Bronchial epithelial cell (primary cell): ENCODE data around the gene TSPAN18. TPM values are rescaled to one million over a fixed set of nuclear protein-coding genes. Genes with fewer than 3 reads are reported as not detected.

ENCODE experiments used
- DNase-seq: peaks from one replicate; pipeline ENCODE4 v3.0.0-alpha.2; 2010; ENCODE audit warnings: low read depth
- FAIRE-seq: peaks from 2 replicates; lab custom pipeline; 2011; peaks lifted over from hg19 to GRCh38; lab: Jason Lieb, UNC
- H3K27me3 ChIP-seq: 2 replicates; pipeline ENCODE4 v1.5.1; 2011; ENCODE audit warnings: low read length; ENCODE audit not compliant: control insufficient read depth, insufficient read depth
- H3K36me3 ChIP-seq: 2 replicates; pipeline ENCODE4 v1.5.1; 2011; ENCODE audit warnings: low read length; ENCODE audit not compliant: control insufficient read depth, insufficient read depth
- H3K4me3 ChIP-seq: 2 replicates; pipeline ENCODE4 v1.5.1; 2011; ENCODE audit warnings: mild to moderate bottlenecking, low read depth, low read length, control low read depth
- total RNA-seq: library from RNA; depleted of rRNA; stranded (reverse); fragments of >200 nt; gene quantifications from 2 replicates; pipeline ENCODE4 v1.2.1, GENCODE V29; 2014
- TF ChIP-seq, protein P1 (sequence below): IDR thresholded peaks from 2 replicates; pipeline ENCODE4 v1.5.1; 2011; ENCODE audit warnings: mild to moderate bottlenecking, moderate library complexity, low read length, control low read depth, inconsistent platforms; ENCODE audit not compliant: insufficient read depth, severe bottlenecking

Gene TSPAN18
- total RNA-seq, 1 donor from 2014 or later: not detected

GRCh38 chr11:44904261-44905020, 177.7 kb downstream of the TSPAN18 start:
- no peaks in the 10 kb centered on the region for H3K27me3 ChIP-seq
- peak; percentile 72 for FAIRE-seq
- H3K4me3 ChIP-seq: no peak overlapping the region
- TF ChIP-seq, protein P1, sequence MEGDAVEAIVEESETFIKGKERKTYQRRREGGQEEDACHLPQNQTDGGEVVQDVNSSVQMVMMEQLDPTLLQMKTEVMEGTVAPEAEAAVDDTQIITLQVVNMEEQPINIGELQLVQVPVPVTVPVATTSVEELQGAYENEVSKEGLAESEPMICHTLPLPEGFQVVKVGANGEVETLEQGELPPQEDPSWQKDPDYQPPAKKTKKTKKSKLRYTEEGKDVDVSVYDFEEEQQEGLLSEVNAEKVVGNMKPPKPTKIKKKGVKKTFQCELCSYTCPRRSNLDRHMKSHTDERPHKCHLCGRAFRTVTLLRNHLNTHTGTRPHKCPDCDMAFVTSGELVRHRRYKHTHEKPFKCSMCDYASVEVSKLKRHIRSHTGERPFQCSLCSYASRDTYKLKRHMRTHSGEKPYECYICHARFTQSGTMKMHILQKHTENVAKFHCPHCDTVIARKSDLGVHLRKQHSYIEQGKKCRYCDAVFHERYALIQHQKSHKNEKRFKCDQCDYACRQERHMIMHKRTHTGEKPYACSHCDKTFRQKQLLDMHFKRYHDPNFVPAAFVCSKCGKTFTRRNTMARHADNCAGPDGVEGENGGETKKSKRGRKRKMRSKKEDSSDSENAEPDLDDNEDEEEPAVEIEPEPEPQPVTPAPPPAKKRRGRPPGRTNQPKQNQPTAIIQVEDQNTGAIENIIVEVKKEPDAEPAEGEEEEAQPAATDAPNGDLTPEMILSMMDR: no peak
- DNase-seq: no peak
- H3K36me3 ChIP-seq: no peaks in the 10 kb centered on the region

DNA sequence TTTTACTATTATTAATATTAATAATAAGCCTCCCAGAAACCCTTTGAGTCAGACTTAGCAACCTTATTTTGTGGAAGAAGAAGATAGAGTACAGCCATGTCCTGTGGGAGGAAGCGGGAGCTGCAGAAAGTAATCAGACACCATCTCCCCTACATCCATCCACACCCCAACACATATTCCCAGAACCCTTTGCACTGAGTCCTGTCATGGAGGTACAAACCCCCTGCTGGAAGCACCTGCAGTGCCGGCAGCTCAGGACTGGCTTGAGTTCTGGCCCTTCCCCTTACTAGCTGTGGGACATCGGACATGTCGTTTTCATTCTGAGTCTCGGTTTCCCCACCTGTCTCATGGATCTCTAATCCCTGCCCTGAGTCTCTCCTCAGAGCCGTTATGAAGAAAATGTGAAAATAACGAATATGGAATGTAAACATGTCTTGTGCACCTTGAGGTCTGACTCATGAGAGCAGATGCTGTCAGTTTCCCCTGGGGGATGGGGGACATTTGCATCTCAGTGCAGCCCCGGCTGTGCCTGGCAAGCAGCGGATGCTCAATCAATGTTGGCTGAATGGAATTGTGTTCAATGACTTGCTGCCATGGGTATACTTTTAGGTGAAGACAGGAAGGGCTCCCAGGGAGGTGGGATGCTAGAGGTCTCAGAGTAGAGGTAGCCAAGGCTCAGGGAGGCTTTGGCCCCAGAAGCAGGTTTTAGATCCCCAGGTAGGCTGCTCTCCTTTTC, 178.5 kb downstream of the TSPAN18 start:
- TF ChIP-seq, protein P1: no peak
- Histone ChIP-seq H3K4me3 (no peak overlapping the region), H3K27me3 (no peaks in the 10 kb centered on the region), H3K36me3 (no peaks in the 10 kb centered on the region)
- FAIRE-seq (no peak), DNase-seq (peak; percentile 28)

DNA sequence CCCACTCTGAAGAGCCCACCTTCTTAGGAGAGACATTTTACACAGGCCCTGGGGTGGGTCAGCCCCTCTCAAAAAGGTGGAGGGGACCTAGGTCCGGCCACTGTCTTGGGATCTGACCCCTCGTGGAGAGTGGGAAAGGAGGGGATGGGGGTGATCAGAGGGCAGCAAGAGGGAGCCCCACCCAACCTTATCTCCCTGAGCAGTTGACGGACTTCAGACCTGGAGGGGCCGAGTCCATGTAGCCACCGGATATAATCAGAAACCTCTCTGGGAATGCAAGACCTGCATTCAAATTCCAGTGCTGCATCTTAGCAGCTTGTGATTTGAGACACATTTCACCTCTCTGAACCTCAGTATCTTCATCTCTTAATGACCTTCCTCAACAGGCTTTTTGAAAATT, 179.9 kb downstream of the TSPAN18 start:
- no peak overlapping the region for H3K4me3 ChIP-seq
- TF ChIP-seq, protein P1: no peak
- H3K27me3 ChIP-seq: no peaks in the 10 kb centered on the region
- H3K36me3 ChIP-seq: no peaks in the 10 kb centered on the region
- DNase-seq (no peak), FAIRE-seq (no peak)

- TF ChIP-seq, protein P1: no peak
- Histone ChIP-seq H3K27me3 (no peaks in the 10 kb centered on the region), H3K36me3 (no peaks in the 10 kb centered on the region), H3K4me3 (no peak overlapping the region)
- DNase-seq: no peak
- no peak for FAIRE-seq
Measured at GRCh38 chr11:44909557-44909956, 182.8 kb downstream of the TSPAN18 start.

GRCh38 chr11:44910591-44910990, 183.8 kb downstream of the TSPAN18 start:
- FAIRE-seq (no peak), DNase-seq (no peak)
- no peaks in the 10 kb centered on the region for H3K27me3 ChIP-seq
- no peak overlapping the region for H3K4me3 ChIP-seq
- TF ChIP-seq, protein P1: no peak
- no peaks in the 10 kb centered on the region for H3K36me3 ChIP-seq
